Kidney epithelial cell (primary cell): ENCODE results near the gene RBBP5. TPM values are rescaled to one million over a fixed set of nuclear protein-coding genes. Genes with fewer than 3 reads are reported as not detected.

ENCODE experiments used
- DNase-seq: peaks from one replicate; pipeline ENCODE4 v3.0.0-alpha.2; 2010; ENCODE audit warnings: low read depth
- H3K27me3 ChIP-seq: 2 replicates; pipeline ENCODE4 v1.6.0; 2011; ENCODE audit warnings: low read length; ENCODE audit not compliant: control insufficient read depth, insufficient read depth
- H3K36me3 ChIP-seq: 2 replicates; pipeline ENCODE4 v1.5.1; 2011; ENCODE audit warnings: low read length; ENCODE audit not compliant: control insufficient read depth, insufficient read depth
- H3K4me3 ChIP-seq: 2 replicates; pipeline ENCODE4 v1.5.1; 2011; ENCODE audit warnings: low read depth, mild to moderate bottlenecking, control low read depth, low read length
- CTCF ChIP-seq: IDR thresholded peaks from 2 replicates; pipeline ENCODE4 v1.5.1; 2011; ENCODE audit warnings: mild to moderate bottlenecking, moderate library complexity, low read length, control low read depth, inconsistent platforms; ENCODE audit not compliant: insufficient read depth, poor library complexity, severe bottlenecking
- total RNA-seq: library from RNA; depleted of rRNA; stranded (reverse); fragments of >200 nt; gene quantifications from 2 replicates; pipeline ENCODE4 v1.2.3, GENCODE V29; 2015

RBBP5 gene
- total RNA-seq, 1 donor from 2014 or later = 15.4 TPM

GRCh38 chr1:205041001-205041715 is 80.6 kb downstream of the RBBP5 start:
- DNase-seq = no peak
- Histone ChIP-seq H3K4me3 (no peak overlapping the region), H3K27me3 (peaks cover 56% of the 10 kb centered on the region), H3K36me3 (no peaks in the 10 kb centered on the region)
- TF ChIP-seq CTCF = no peak

GRCh38 chr1:205038132-205038786 is 83.5 kb downstream of the RBBP5 start:
- DNase-seq = no peak
- Histone ChIP-seq H3K36me3 (no peaks in the 10 kb centered on the region), H3K4me3 (no peak overlapping the region), H3K27me3 (peaks cover 31% of the 10 kb centered on the region)
- TF ChIP-seq CTCF = no peak

DNA sequence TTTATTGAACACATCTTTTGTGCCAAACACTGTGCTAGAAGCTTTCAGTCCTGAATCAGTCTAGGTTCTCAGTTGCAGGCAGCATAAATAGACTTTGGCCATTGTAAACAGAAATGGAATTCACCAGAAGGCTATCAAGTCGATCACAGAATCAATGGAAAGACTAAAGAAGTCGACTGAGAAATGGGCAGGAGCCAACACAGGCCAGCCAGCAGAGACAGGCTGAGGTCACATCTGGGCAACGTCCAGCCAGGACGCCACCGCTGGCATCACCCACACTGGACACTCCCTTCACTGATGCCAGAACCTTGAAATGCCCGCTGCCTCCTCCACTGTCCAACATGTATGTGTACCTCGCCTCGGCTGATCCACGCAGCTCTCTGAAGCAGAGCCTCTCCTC is 84.2 kb downstream of the RBBP5 start:
- Histone ChIP-seq H3K27me3 (peaks cover 24% of the 10 kb centered on the region), H3K4me3 (no peak overlapping the region), H3K36me3 (no peaks in the 10 kb centered on the region)
- TF ChIP-seq CTCF = no peak
- no peak for DNase-seq

Other genes starting within 250 kb of the RBBP5 start
- not detected in 2 replicates for gene CNTN2, start 78.8 kb downstream of the RBBP5 start, total RNA-seq
- gene TMEM81, start 37.5 kb downstream of the RBBP5 start, total RNA-seq = 3.0 and 3.6 TPM in 2 replicates
- gene DSTYK, start 89.7 kb upstream of the RBBP5 start, total RNA-seq = 13.2 and 13.8 TPM in 2 replicates
- 12.7 and 15.7 TPM in 2 replicates for gene TMCC2, start 106.0 kb upstream of the RBBP5 start, total RNA-seq
- 139 and 140 TPM in 2 replicates for gene NUAK2, start 199.8 kb upstream of the RBBP5 start, total RNA-seq
- 6.7 and 16.5 TPM in 2 replicates for gene KLHDC8A, start 234.9 kb upstream of the RBBP5 start, total RNA-seq